GM12891 (cell line): ENCODE data around the gene IPO4.

ENCODE experiments used
- POLR2A ChIP-seq: IDR thresholded peaks from 2 replicates; pipeline ENCODE4 v1.6.1; 2011; ENCODE audit warnings: low read depth, low read length, control low read depth
- POLR2AphosphoS5 ChIP-seq: IDR thresholded peaks from 2 replicates; pipeline ENCODE4 v1.6.1; 2011; ENCODE audit warnings: low read depth, low read length, control low read depth
- POU2F2 ChIP-seq: IDR thresholded peaks from 2 replicates; pipeline ENCODE4 v1.6.1; 2011; ENCODE audit warnings: low read depth, mild to moderate bottlenecking, control low read depth, low read length, moderate library complexity
- SPI1 ChIP-seq: IDR thresholded peaks from 2 replicates; pipeline ENCODE4 v1.6.1; 2011; ENCODE audit warnings: low read depth, low read length, control low read depth
- TAF1 ChIP-seq: IDR thresholded peaks from 2 replicates; pipeline ENCODE4 v1.6.1; 2011; ENCODE audit warnings: low read depth, low read length, control low read depth

DNA sequence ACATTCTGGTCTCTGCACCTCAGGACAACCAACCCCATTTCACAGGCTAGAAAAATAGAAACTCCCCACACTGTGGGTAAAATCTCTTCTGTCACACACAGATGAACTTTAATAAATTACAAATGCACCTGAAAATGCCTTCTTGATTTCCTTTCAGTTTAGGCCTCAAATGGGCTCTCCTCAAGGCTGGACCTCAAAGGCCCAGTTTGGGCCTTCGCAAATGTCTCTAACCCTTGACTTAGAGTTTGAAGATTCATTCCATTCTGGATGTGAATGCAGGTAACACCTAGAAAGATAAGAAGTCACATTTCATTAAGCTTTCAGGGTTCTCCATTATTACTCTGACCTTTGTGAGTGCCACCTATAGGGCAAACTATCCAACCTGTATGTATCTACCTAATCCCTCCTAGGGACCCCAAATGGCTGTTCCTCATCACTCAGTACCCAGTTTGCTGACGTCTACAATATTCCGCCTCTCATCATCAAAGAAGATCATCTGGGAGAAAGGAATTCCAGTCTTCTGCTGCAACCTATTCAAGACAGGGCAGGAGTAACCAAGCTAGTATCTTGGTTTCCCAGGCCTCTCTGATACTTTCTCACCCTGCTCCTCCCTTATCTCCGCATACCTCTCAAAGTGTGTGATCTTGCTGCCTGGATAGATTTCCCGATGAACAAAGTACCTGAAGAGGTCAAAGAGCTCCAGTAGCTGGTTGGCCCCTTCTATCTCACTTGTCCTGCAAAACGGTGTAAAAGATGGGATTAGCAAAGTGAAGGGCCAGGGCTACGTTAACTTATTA is 25.4 kb upstream of the IPO4 start:
- TF ChIP-seq POLR2AphosphoS5 (no peak), SPI1 (no peak), POLR2A (no peak), TAF1 (no peak), POU2F2 (no peak)
